ENCODE data around the gene AKAP8. TPM values are rescaled to one million over a fixed set of nuclear protein-coding genes. Genes with fewer than 3 reads are reported as not detected.

The AKAP8 gene
- total and polyA plus RNA-seq, 2 experiments from 2014 or later = 22.4 to 36.5 TPM

- TF ChIP-seq ETS1 (IDR thresholded peaks at IDR 0.05) = no peak
- TF ChIP-seq NANOG (IDR thresholded peaks at IDR 0.05; ENCODE audit: borderline replicate concordance) = no peak
- no peak for TF ChIP-seq EZH2 (IDR thresholded peaks at IDR 0.05; ENCODE audit: low read depth, unreplicated experiment)
- TF ChIP-seq CTCF (conservative IDR thresholded peaks at IDR 0.05; ENCODE audit: low read depth in 2 of 2) = no peak
- TF ChIP-seq ZNF114 (CRISPR knock-in tag; IDR thresholded peaks at IDR 0.05) = no peak
- no peak for TF ChIP-seq EZH2phosphoT487 (IDR thresholded peaks at IDR 0.05; ENCODE audit: unreplicated experiment)
- TF ChIP-seq REST (IDR thresholded peaks at IDR 0.05; ENCODE audit: unreplicated experiment) = no peak
- no peak for TF ChIP-seq JUNB (IDR thresholded peaks at IDR 0.05; ENCODE audit: unreplicated experiment)
- TF ChIP-seq ZNF331 (CRISPR knock-in tag; IDR thresholded peaks at IDR 0.05; ENCODE audit: low read depth) = no peak
- TF ChIP-seq POLR2AphosphoS5 (IDR thresholded peaks at IDR 0.05; ENCODE audit: low read depth) = no peak
- TF ChIP-seq STAT1 (IDR thresholded peaks at IDR 0.05; ENCODE audit: unreplicated experiment) = no peak
- TF ChIP-seq CREB1 (CRISPR knock-in tag; IDR thresholded peaks at IDR 0.05; ENCODE audit: low read depth) = no peak
Observed at GRCh38 chr19:15316498-15316897, 63.1 kb downstream of the AKAP8 start (continued).

- peaks cover 88% of the 10 kb centered on the region for H4K20me1 ChIP-seq (replicated peaks; ENCODE audit: insufficient read depth)
- no peak for ATAC-seq
- H3F3A ChIP-seq (replicated peaks; ENCODE audit: low read depth) = no peaks in the 10 kb centered on the region
- peaks cover 10% of the 10 kb centered on the region; the same call in 1 of the 3 replicates for H3K36me3 Mint-ChIP-seq (ENCODE audit: low read depth)
- no peak overlapping the region for H3K27ac Mint-ChIP-seq
- H3K36me3 ChIP-seq (ENCODE audit: insufficient read depth) = no peaks in the 10 kb centered on the region
- H3K4me1 Mint-ChIP-seq = peaks cover 35% of the 10 kb centered on the region
- H3K9me3 Mint-ChIP-seq = no peaks in the 10 kb centered on the region; the same call in 2 of the 3 replicates
- H3K4me3 Mint-ChIP-seq = no peak overlapping the region
- H3K4me2 ChIP-seq = no peak overlapping the region
- peaks cover 34% of the 10 kb centered on the region for H3K4me1 ChIP-seq (ENCODE audit: insufficient read depth)
- no peak overlapping the region for H3K27ac ChIP-seq (ENCODE audit: low read depth)
- H3K79me2 ChIP-seq (replicated peaks; ENCODE audit: insufficient read depth) = peaks cover 100% of the 10 kb centered on the region
- H3K4me3 ChIP-seq = no peak overlapping the region
- peaks cover 8% of the 10 kb centered on the region for H3K27me3 Mint-ChIP-seq (ENCODE audit: insufficient read depth, low read depth, poor library complexity)
- no peak for DNase-seq (ENCODE audit: low spot score)
- H3K9me2 ChIP-seq (ENCODE audit: insufficient read depth) = no peaks in the 10 kb centered on the region
- no peak overlapping the region for H2AFZ ChIP-seq
- no peaks in the 10 kb centered on the region for H3K27me3 ChIP-seq (ENCODE audit: insufficient read depth)
- TF ChIP-seq REST (IDR thresholded peaks at IDR 0.05; ENCODE audit: unreplicated experiment) (no peak), CTCF (conservative IDR thresholded peaks at IDR 0.05; ENCODE audit: low read depth in 2 of 2) (no peak), ZNF331 (CRISPR knock-in tag; IDR thresholded peaks at IDR 0.05; ENCODE audit: low read depth) (no peak), POLR2AphosphoS5 (IDR thresholded peaks at IDR 0.05; ENCODE audit: low read depth) (no peak), NANOG (IDR thresholded peaks at IDR 0.05; ENCODE audit: borderline replicate concordance) (no peak), JUNB (IDR thresholded peaks at IDR 0.05; ENCODE audit: unreplicated experiment) (no peak)
Observed at GRCh38 chr19:15315101-15315500, 64.5 kb downstream of the AKAP8 start.

Measured in GM23338 (cell line).